ENCODE data around the gene MAP3K7CL.

Gene MAP3K7CL

DNA sequence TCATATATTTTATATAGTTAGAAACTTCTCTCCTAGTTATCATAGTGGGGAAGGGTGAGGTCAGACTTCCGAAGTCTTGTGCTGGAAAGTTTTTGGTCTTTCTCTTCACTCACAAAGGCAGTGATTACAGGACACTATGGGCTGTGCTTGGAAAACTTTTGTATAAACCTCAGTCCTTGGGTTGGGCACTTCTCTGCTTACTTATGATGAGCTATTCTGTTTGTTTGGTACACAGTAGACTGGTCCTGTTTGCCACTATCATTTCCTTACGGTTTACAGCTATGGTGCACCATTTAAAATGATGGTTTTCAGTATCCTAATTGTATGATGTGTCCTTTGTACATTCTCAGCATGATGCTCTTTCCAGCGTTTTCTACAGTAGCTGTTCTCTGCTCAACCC, 75.5 kb downstream of the MAP3K7CL start:
- WGBS (ENCODE audit: insufficient coverage), result 100% methylated on average over 2 of the region's 3 CpGs
- H3K4me1 ChIP-seq (ENCODE audit: control extremely low read depth in 1 of 4, control insufficient read depth in 4 of 4, insufficient read depth in 4 of 4, low read length in 3 of 4), result peaks cover 3 to 17% (median 11%) of the 10 kb centered on the region in 4 experiments

DNA sequence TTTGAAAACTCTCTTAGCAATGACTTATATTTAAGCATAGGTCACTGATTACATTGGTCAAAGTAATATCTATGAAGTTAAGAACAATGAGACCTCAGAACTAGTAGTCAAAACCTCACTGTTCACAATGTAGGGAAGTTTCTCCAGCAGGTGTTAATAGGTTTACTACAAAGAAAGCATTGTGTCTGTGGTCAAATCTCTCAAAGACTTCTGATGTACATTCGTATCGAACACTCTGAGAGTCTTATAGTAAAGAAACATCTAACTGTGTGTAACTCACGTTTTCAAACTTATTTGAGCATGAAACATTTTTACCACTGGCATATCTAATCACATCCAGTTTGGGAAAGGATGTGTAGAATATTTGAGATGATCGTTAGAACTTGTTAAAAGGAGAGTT, 76.0 kb downstream of the MAP3K7CL start:
- no peaks in the 10 kb centered on the region for H3K36me3 ChIP-seq (ENCODE audit: control insufficient read depth in 4 of 4, insufficient read depth in 4 of 4, low read length in 3 of 4)
- H3K27ac ChIP-seq (ENCODE audit: insufficient read depth in 1 of 2, low read depth in 1 of 2, low read length in 2 of 2, poor library complexity in 1 of 2, severe bottlenecking in 2 of 2), result no peak overlapping the region
- DNase-seq, result no peak
- H3K4me3 ChIP-seq (ENCODE audit: control insufficient read depth in 1 of 7, extremely low read depth in 1 of 7, insufficient read depth in 4 of 7, low read depth in 2 of 7, low read length in 6 of 7), result no peak overlapping the region
- H3K4me1 ChIP-seq (ENCODE audit: control extremely low read depth in 1 of 4, control insufficient read depth in 4 of 4, insufficient read depth in 4 of 4, low read length in 3 of 4), result peaks cover 3 to 17% (median 11%) of the 10 kb centered on the region in 4 experiments
- ChIA-PET POLR2A (no interaction called here), CTCF (interaction anchor here (0.9 kb wide), 1 partner anchor 165 kb away, joined by 3 read pairs; no protein-coding TSS in a partner anchor)
- WGBS (ENCODE audit: insufficient coverage), result no CpG with 5 or more reads among the region's 4 CpGs
- H3K9me3 ChIP-seq (ENCODE audit: control extremely low read depth in 1 of 5, control insufficient read depth in 4 of 5, insufficient read depth in 2 of 5, low read depth in 1 of 5, low read length in 4 of 5), result peaks cover 0 to 8% (median 0%) of the 10 kb centered on the region in 5 experiments
- H3K27me3 ChIP-seq (replicated peaks in 2 of 5; ENCODE audit: control insufficient read depth in 4 of 5, insufficient read depth in 5 of 5, low read length in 4 of 5), result no peaks in the 10 kb centered on the region

More for the DNA sequence above, 75.5 kb downstream of the MAP3K7CL start:
- ChIA-PET POLR2A (no interaction called here), CTCF (interaction anchor here (0.9 to 1.0 kb wide), 2 partner anchors 9 to 166 kb away, joined by 3 to 4 read pairs; no protein-coding TSS in a partner anchor)
- no peak overlapping the region for H3K27ac ChIP-seq (ENCODE audit: insufficient read depth in 1 of 2, low read depth in 1 of 2, low read length in 2 of 2, poor library complexity in 1 of 2, severe bottlenecking in 2 of 2)
- peaks cover 0 to 12% (median 2%) of the 10 kb centered on the region in 5 experiments for H3K9me3 ChIP-seq (ENCODE audit: control extremely low read depth in 1 of 5, control insufficient read depth in 4 of 5, insufficient read depth in 2 of 5, low read depth in 1 of 5, low read length in 4 of 5)
- no peaks in the 10 kb centered on the region for H3K36me3 ChIP-seq (ENCODE audit: control insufficient read depth in 4 of 4, insufficient read depth in 4 of 4, low read length in 3 of 4)
- H3K27me3 ChIP-seq (replicated peaks in 2 of 5; ENCODE audit: control insufficient read depth in 4 of 5, insufficient read depth in 5 of 5, low read length in 4 of 5), result no peaks in the 10 kb centered on the region
- H3K4me3 ChIP-seq (ENCODE audit: control insufficient read depth in 1 of 7, extremely low read depth in 1 of 7, insufficient read depth in 4 of 7, low read depth in 2 of 7, low read length in 6 of 7), result no peak overlapping the region
- no peak for DNase-seq

DNA sequence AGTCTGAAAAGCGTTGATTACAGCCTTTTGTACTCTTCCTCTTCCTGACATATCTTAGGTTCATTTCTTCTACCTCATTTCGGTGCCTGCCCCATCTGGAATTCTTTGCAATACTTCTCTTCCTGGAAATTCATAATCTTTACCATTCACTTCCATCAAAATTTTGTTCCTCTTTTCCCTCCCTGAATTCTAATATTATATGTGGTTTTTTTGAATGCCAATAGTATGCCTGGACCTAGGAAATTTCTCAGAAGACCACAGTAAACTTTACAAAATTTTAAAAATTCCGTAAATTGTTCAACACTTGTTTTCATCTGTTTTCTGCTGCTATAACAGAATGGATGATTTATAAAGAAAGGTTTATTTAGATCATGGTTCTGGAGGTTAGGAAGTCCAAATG, 76.8 kb downstream of the MAP3K7CL start:
- POLR2A ChIA-PET, result no interaction called here
- DNase-seq, result no peak
- 85% methylated on average over 2 of the region's 3 CpGs for WGBS (ENCODE audit: insufficient coverage)
- H3K27me3 ChIP-seq (replicated peaks in 2 of 5; ENCODE audit: control insufficient read depth in 4 of 5, insufficient read depth in 5 of 5, low read length in 4 of 5), result no peaks in the 10 kb centered on the region
- H3K9me3 ChIP-seq (ENCODE audit: control extremely low read depth in 1 of 5, control insufficient read depth in 4 of 5, insufficient read depth in 2 of 5, low read depth in 1 of 5, low read length in 4 of 5), result peaks cover 0 to 3% (median 0%) of the 10 kb centered on the region in 5 experiments
- H3K27ac ChIP-seq (ENCODE audit: insufficient read depth in 1 of 2, low read depth in 1 of 2, low read length in 2 of 2, poor library complexity in 1 of 2, severe bottlenecking in 2 of 2), result no peak overlapping the region
- H3K36me3 ChIP-seq (ENCODE audit: control insufficient read depth in 4 of 4, insufficient read depth in 4 of 4, low read length in 3 of 4), result no peaks in the 10 kb centered on the region
- H3K4me3 ChIP-seq (ENCODE audit: control insufficient read depth in 1 of 7, extremely low read depth in 1 of 7, insufficient read depth in 4 of 7, low read depth in 2 of 7, low read length in 6 of 7), result no peak overlapping the region
- H3K4me1 ChIP-seq (ENCODE audit: control extremely low read depth in 1 of 4, control insufficient read depth in 4 of 4, insufficient read depth in 4 of 4, low read length in 3 of 4), result peaks cover 3 to 18% (median 11%) of the 10 kb centered on the region in 4 experiments
- CTCF ChIA-PET, result no interaction called here

DNA sequence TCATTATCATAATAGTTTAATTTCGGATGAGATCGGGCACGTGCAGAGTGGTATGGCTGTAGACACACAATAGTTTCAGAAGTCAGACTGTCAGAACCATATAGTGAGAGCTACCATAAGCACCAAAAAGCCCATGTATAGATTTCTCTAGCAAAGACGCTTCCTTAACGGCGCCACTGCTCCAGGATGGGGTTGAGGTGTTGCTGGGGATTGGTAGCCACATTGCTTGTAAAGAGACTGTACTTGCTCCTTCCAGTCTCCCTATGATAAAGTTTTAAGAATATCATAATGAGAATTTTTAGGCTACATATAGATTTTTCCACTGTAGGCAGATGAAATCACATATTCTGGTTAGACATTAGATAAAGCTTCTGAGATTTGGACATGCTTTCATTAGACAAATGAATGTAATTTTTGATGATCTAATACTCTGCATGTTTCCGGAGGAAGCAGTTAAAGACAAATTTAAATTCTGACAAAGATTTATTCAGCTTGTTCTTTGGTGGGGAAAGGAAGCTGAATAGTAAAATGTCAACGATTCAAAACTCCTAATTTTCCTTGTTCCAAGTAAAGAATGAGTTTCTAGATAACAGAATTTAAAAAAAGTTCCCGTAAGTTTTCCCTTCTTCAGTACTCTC, 77.7 kb downstream of the MAP3K7CL start:
- Histone ChIP-seq H3K9me3 (ENCODE audit: control extremely low read depth in 1 of 5, control insufficient read depth in 4 of 5, insufficient read depth in 2 of 5, low read depth in 1 of 5, low read length in 4 of 5) (no peaks in the 10 kb centered on the region), H3K27me3 (replicated peaks in 2 of 5; ENCODE audit: control insufficient read depth in 4 of 5, insufficient read depth in 5 of 5, low read length in 4 of 5) (no peaks in the 10 kb centered on the region), H3K4me1 (ENCODE audit: control extremely low read depth in 1 of 4, control insufficient read depth in 4 of 4, insufficient read depth in 4 of 4, low read length in 3 of 4) (peaks cover 3 to 20% (median 11%) of the 10 kb centered on the region in 4 experiments), H3K4me3 (ENCODE audit: control insufficient read depth in 1 of 7, extremely low read depth in 1 of 7, insufficient read depth in 4 of 7, low read depth in 2 of 7, low read length in 6 of 7) (peak overlapping the region in 1 of 7 experiments; percentile 21), H3K27ac (ENCODE audit: insufficient read depth in 1 of 2, low read depth in 1 of 2, low read length in 2 of 2, poor library complexity in 1 of 2, severe bottlenecking in 2 of 2) (no peak overlapping the region), H3K36me3 (ENCODE audit: control insufficient read depth in 4 of 4, insufficient read depth in 4 of 4, low read length in 3 of 4) (no peaks in the 10 kb centered on the region)
- POLR2A ChIA-PET, result no interaction called here
- CTCF ChIA-PET, result interaction anchor here (1.5 kb wide), 1 partner anchor 11 kb away, joined by 3 read pairs; no protein-coding TSS in a partner anchor
- peak in 1 of 3 donors; percentile 24 for DNase-seq
- 58% methylated on average over 4 of the region's 9 CpGs for WGBS (ENCODE audit: insufficient coverage)

DNA sequence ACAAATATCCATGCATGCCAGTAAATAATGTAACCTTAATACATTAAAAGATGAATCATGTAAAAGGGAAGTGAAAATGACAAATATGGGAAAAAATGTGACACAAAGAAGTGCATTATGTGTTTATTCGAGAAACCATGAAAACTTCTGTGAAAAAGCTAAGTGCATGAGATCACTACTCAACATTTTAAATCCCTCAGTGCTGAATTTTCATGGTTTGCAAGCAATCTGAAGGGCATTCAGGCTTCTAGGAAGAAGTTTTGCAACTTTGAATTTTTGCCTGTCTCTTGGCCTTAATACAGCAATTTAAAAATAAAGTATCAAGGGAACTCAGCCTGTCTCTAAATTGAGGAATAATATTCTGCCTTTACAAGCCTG, 78.2 kb downstream of the MAP3K7CL start:
- CTCF ChIA-PET, result interaction anchor here (1.0 to 1.5 kb wide), 2 partner anchors 10 to 11 kb away, joined by 3 to 4 read pairs; no protein-coding TSS in a partner anchor
- H3K27ac ChIP-seq (ENCODE audit: insufficient read depth in 1 of 2, low read depth in 1 of 2, low read length in 2 of 2, poor library complexity in 1 of 2, severe bottlenecking in 2 of 2), result no peak overlapping the region
- peak in 2 of 3 donors; percentile 27 to 49 for DNase-seq
- no CpG with 5 or more reads among the region's 1 CpG for WGBS (ENCODE audit: insufficient coverage)
- H3K36me3 ChIP-seq (ENCODE audit: control insufficient read depth in 4 of 4, insufficient read depth in 4 of 4, low read length in 3 of 4), result no peaks in the 10 kb centered on the region
- H3K4me3 ChIP-seq (ENCODE audit: control insufficient read depth in 1 of 7, extremely low read depth in 1 of 7, insufficient read depth in 4 of 7, low read depth in 2 of 7, low read length in 6 of 7), result peak overlapping the region in 1 of 7 experiments; percentile 21
- no peaks in the 10 kb centered on the region for H3K9me3 ChIP-seq (ENCODE audit: control extremely low read depth in 1 of 5, control insufficient read depth in 4 of 5, insufficient read depth in 2 of 5, low read depth in 1 of 5, low read length in 4 of 5)
- POLR2A ChIA-PET, result no interaction called here
- peaks cover 3 to 20% (median 11%) of the 10 kb centered on the region in 4 experiments for H3K4me1 ChIP-seq (ENCODE audit: control extremely low read depth in 1 of 4, control insufficient read depth in 4 of 4, insufficient read depth in 4 of 4, low read length in 3 of 4)
- H3K27me3 ChIP-seq (replicated peaks in 2 of 5; ENCODE audit: control insufficient read depth in 4 of 5, insufficient read depth in 5 of 5, low read length in 4 of 5), result no peaks in the 10 kb centered on the region

DNA sequence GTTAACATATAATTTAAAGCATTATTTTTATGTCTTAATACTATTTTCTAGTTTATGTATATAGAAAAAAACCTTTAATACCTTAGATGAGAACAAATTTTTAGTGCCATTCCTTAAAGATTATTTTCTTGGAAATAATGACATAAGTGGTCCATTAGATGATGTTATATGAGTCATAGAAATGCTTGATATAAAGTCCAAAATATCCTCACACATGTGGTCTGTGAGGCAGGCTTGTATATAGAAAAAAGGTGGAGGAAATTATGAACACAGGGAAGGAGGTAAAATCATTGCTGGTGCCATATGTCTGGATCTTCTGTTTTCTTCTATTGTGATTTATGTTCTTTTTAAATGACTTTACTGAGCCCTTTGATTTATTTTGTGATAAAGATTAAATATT, 79.3 kb downstream of the MAP3K7CL start:
- Histone ChIP-seq H3K4me1 (ENCODE audit: control extremely low read depth in 1 of 4, control insufficient read depth in 4 of 4, insufficient read depth in 4 of 4, low read length in 3 of 4) (peaks cover 3 to 20% (median 11%) of the 10 kb centered on the region in 4 experiments), H3K9me3 (ENCODE audit: control extremely low read depth in 1 of 5, control insufficient read depth in 4 of 5, insufficient read depth in 2 of 5, low read depth in 1 of 5, low read length in 4 of 5) (no peaks in the 10 kb centered on the region), H3K36me3 (ENCODE audit: control insufficient read depth in 4 of 4, insufficient read depth in 4 of 4, low read length in 3 of 4) (no peaks in the 10 kb centered on the region), H3K27ac (ENCODE audit: insufficient read depth in 1 of 2, low read depth in 1 of 2, low read length in 2 of 2, poor library complexity in 1 of 2, severe bottlenecking in 2 of 2) (no peak overlapping the region), H3K4me3 (ENCODE audit: control insufficient read depth in 1 of 7, extremely low read depth in 1 of 7, insufficient read depth in 4 of 7, low read depth in 2 of 7, low read length in 6 of 7) (no peak overlapping the region), H3K27me3 (replicated peaks in 2 of 5; ENCODE audit: control insufficient read depth in 4 of 5, insufficient read depth in 5 of 5, low read length in 4 of 5) (no peaks in the 10 kb centered on the region)
- ChIA-PET CTCF (interaction anchor here (0.6 to 1.3 kb wide), 3 partner anchors 11 to 236 kb away, joined by 3 to 4 read pairs (median 3); no protein-coding TSS in a partner anchor), POLR2A (no interaction called here)
- no peak for DNase-seq

DNA sequence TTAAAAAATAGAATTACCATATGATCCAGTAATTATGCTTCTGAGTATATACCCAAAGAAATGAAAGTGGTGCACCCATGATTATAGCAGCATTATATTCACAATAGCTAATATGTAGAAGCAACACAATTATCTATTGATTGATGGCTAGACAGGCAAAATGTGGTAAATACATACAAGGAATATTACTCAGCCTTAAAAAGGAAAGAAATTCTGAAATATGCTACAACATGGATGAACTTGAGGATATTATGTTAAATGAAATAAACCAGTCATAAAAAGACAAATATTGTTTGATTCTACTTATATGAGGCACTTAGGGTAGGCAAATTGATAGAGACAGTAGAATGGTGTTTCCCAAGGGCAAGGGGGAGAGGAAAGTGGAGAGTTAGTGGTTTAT, 80.8 kb downstream of the MAP3K7CL start:
- Histone ChIP-seq H3K9me3 (ENCODE audit: control extremely low read depth in 1 of 5, control insufficient read depth in 4 of 5, insufficient read depth in 2 of 5, low read depth in 1 of 5, low read length in 4 of 5) (no peaks in the 10 kb centered on the region), H3K4me3 (ENCODE audit: control insufficient read depth in 1 of 7, extremely low read depth in 1 of 7, insufficient read depth in 4 of 7, low read depth in 2 of 7, low read length in 6 of 7) (no peak overlapping the region), H3K4me1 (ENCODE audit: control extremely low read depth in 1 of 4, control insufficient read depth in 4 of 4, insufficient read depth in 4 of 4, low read length in 3 of 4) (peaks cover 3 to 20% (median 11%) of the 10 kb centered on the region in 4 experiments), H3K27ac (ENCODE audit: insufficient read depth in 1 of 2, low read depth in 1 of 2, low read length in 2 of 2, poor library complexity in 1 of 2, severe bottlenecking in 2 of 2) (no peak overlapping the region), H3K36me3 (ENCODE audit: control insufficient read depth in 4 of 4, insufficient read depth in 4 of 4, low read length in 3 of 4) (no peaks in the 10 kb centered on the region), H3K27me3 (replicated peaks in 2 of 5; ENCODE audit: control insufficient read depth in 4 of 5, insufficient read depth in 5 of 5, low read length in 4 of 5) (no peaks in the 10 kb centered on the region)
- CTCF ChIA-PET, result no interaction called here
- POLR2A ChIA-PET, result no interaction called here
- DNase-seq, result no peak
